Myocyte (in vitro differentiated cells): ENCODE results near the gene THADA. TPM values are rescaled to one million over a fixed set of nuclear protein-coding genes. Genes with fewer than 3 reads are reported as not detected.

Experiments used
- DNase-seq: peaks from one replicate; pipeline ENCODE4 v3.0.0-alpha.2; 2012; ENCODE audit warnings: low read depth
- total RNA-seq: library from RNA; depleted of rRNA; stranded (reverse); fragments of >200 nt; gene quantifications from 2 replicates; pipeline ENCODE4 v1.2.3, GENCODE V29; 2014

THADA gene
- total RNA-seq, 1 donor from 2014 or later, result 16.9 TPM

- no peak for DNase-seq
Observed at GRCh38 chr2:43509886-43510285, 86.0 kb downstream of the THADA start.

- DNase-seq, result no peak
Observed at GRCh38 chr2:43508209-43508608, 87.6 kb downstream of the THADA start.

GRCh38 chr2:43507137-43507536, 88.7 kb downstream of the THADA start:
- no peak for DNase-seq

- no peak for DNase-seq
Observed at GRCh38 chr2:43495727-43496126, 100.1 kb downstream of the THADA start.

- peak; percentile 80 for DNase-seq
Observed at GRCh38 chr2:43493954-43494353, 101.9 kb downstream of the THADA start.

DNA sequence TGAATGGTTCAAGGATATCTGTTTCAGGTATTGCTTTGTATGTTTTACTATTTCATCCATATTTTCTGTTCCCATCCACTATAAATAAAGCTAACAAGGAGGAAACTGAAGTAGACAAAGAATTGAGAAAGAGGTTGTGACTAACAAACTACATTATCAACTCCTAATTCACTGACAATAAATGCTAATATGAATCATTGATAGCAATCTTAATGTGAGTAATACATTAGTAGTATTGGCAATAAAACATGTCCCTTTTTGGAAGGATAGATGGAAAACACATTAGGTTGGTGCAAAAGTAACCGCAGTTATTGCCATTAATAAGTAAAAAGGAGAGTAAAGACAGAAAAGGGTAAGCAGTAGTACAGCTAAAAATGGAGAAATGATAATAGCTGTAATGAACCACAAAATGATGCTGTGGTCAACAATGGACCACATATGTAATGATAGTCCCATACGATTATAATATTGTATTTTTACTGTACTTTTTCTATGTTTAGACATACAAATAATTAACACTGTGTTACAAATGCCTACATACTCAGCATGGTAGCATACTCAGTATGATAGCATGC, 104.7 kb downstream of the THADA start:
- DNase-seq, result no peak

- DNase-seq, result no peak
Observed at GRCh38 chr2:43490252-43490786, 105.5 kb downstream of the THADA start.

DNA sequence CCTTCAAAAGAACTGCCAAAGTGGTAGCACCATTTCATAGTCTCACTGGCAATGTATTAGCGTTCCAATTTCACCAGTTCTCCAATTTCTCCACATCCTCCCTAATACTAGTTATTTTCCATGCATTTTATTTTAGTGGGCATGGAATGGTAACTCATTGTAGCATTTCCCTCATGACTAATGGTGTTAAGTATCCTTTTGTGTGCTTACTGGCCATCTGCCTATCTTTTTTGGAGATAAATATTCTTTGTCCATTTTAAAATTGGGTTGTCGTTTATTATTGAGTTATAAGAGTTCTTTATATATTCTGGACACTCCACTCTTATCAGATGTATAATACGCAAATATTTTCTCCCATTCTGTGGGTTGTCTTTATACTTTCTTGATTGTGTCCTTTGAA, 107.1 kb downstream of the THADA start:
- no peak for DNase-seq

DNA sequence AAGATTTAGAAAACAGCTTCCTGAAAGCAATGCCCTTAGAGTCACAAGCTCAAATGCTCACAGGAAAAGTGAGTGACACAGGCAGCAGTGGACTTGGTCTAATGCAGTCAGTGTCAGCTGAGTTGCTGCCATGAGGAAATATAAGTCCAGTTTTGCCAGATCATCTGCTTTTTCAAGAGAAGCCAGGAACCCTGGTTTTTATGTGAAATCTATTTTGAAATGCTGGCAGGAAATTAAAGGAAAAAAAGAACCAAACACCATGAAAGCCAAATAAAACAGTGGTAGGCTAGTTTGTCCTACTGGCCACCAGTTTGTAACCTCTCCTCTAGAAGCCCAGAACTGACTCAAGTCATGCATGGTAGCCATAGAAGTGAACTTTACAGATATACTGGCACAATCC, 109.2 kb downstream of the THADA start:
- DNase-seq, result peak; percentile 61

DNA sequence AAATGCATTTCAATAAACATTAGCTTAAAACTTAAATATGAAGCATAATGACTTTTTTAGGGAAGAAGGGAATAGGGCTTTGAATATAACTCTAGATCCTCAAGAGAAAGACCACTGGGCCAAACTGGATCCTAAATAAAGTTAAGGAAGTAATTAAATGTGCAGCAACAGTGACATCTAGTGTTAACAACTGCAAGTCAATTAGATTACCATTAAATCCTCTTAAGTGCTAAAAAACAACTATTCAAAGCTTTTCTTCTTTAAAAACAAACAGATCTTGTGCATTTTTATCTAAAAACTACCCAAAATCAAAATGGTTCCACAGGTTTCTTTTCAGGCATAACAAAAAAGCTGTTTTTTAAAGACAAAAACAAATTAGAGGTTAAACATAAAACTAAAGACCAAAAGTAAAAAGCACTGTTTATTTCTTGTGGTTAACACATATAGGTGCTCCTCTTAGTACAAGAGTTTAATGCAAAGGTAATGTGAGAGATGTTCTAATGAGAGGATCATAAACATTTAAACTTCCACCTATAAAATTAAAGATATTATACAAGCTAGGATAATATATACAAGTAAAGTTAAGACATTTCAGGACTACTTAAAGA, 111.4 kb downstream of the THADA start:
- peak; percentile 87 for DNase-seq

DNA sequence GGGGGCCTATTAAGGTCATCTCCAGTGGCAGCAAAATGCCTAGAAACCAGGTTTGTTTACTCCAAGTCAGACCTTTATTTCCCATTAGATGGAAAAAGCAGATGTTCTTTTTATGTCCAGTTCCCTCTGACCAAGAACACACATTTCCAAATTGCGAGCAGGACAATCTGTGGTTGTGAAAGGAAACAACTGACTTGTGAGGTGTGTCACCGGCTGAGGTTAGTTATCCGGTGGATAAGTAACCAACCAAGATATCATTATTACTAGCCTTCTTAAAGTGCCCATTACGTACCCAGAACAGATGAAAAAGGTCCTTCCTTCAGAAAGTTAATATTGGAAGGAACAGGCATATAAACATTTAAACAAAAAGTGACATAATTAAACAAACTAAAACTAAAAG, 112.9 kb downstream of the THADA start:
- DNase-seq, result peak; percentile 55

- DNase-seq, result no peak
Observed at GRCh38 chr2:43481927-43482542, 113.8 kb downstream of the THADA start.

DNA sequence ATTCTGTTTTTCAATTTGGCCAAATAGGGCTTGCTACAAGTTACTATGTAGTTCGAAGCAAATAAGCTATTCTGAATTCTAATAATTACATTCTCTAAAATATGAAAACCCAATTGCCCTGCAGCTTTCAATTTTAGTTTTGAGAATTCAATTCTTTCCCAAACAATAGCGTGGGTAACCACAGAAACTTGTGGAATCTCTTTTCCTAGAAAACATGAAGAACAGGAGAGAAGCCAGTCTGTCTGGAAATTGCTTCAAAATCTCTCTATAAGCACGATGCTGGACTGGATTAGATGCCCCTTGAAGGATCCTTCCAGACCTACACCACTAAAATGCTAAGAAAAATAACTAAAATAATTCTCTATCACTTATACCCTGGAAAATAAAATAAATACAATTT, 115.0 kb downstream of the THADA start:
- DNase-seq, result no peak

- no peak for DNase-seq
Observed at GRCh38 chr2:43478412-43479086, 117.3 kb downstream of the THADA start.

- DNase-seq, result no peak
Observed at GRCh38 chr2:43475922-43476321, 119.9 kb downstream of the THADA start.

DNA sequence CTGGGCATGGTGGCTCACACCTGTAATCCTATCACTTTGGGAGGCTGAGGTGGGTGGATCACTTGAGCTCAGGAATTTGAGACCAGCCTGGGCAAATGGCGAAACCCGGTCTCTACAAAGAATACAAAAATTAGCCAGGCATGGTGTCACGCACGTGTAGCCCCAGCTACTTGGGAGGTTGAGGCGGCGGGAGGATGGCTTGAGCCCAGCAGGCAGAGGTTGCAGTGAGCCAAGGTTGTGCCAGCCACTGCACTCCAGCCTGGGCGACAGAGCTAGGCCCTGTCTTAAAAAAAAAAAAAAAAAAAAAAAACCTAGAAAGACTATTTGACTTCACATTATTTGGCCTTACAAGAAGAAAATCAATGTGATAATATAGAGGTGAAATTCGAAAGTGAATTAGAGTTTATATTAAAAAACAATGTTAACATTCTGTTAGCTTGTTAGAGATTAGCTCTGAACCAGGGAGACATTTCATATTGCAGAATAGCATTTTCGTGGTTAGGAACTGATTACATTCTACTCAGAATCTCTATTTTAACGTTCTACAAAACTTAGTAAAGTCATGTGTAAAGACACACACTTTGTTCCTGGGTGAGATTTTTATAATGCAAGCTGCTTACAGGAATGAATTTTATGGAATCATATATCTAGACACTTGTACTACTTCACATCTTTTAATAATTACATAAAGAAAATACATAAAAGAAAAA, 120.5 kb downstream of the THADA start:
- no peak for DNase-seq

DNA sequence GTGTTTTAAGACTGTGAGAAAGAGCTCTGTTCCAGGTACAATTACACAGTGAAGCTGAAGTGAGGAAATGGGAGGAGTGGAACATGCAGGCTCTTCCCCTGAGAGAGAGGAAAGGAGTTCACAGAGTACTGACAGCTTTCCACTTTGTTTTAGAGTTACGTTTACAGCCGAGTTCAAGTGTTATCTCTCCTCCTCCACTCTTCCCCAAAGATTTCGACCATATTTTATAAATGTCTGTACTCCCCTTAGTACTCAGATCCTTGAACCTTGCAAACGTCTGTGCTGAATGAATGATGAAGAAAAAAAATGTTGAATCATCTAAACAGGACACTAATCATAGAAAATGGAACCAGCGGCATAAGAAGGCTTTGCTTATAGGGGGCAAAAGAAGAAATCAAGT, 121.6 kb downstream of the THADA start:
- no peak for DNase-seq

GRCh38 chr2:43473767-43474166, 122.1 kb downstream of the THADA start:
- no peak for DNase-seq

DNA sequence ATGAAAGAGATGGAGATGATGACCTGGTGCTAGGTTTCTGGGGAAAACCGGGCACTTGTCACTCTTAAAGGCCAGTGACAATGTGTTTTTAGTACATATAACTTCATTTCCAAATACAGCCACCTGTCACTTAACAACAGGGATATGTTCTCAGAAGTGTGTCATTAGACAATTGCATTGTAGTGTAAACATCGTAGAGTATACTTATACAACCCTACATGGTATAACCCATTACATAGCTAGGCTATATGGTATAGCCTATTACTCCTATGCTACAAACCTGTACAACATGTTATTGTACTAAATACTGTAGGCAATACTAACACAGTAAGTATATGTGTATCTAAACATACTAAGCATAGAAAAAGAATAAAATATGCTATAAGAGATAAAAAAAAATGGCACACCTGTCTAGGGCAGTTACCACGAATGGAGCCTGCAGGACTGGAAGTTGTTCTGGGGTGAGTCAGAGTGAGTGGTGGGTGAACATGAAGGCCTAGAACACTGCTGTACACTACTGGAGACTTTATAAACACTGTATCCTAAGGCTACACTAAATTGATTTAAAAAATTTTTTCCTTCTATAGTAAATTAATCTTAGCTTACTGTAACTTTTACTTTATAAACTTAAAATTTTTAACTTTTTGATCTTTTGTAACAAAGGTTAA, 123.2 kb downstream of the THADA start:
- no peak for DNase-seq

DNA sequence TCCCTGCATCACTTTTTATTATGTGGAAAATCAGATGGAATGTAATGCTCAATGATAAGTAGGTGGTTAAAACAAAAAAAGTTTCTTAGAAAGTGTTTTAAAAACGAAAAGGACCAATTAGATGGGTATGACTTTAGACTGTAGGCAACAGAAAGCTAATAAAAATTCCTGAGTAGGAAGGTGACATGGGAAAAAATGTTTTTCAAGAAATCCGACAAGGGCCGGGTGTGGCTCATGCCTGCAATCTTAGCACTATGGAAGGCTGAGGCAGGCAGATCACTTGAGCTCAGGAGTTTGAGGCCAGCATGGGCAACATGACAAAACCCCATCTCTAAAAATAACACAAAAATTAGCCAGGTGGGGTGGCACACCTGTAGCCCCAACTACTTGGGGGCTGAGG, 126.1 kb downstream of the THADA start:
- no peak for DNase-seq

DNA sequence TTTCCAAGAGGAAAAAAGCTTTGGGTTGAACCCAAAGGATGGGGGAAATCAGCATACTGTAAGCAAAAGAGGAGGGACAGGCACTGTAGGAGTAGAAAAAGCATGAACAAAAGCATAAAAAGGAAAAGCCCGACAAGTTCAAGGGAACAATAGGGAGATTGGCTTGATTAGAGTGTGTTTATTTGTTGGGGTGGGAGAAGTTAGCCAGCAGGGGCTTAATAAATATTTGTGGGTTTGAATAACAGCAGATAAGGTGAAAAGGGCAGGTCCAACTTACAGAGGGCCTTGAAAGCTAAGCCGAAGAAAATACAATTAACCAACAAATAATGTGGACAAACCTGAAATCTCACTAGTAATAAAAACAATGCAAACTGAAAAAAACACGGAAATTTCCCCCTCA, 126.7 kb downstream of the THADA start:
- no peak for DNase-seq
